ENCODE results near the gene PKD1L1.

DNA sequence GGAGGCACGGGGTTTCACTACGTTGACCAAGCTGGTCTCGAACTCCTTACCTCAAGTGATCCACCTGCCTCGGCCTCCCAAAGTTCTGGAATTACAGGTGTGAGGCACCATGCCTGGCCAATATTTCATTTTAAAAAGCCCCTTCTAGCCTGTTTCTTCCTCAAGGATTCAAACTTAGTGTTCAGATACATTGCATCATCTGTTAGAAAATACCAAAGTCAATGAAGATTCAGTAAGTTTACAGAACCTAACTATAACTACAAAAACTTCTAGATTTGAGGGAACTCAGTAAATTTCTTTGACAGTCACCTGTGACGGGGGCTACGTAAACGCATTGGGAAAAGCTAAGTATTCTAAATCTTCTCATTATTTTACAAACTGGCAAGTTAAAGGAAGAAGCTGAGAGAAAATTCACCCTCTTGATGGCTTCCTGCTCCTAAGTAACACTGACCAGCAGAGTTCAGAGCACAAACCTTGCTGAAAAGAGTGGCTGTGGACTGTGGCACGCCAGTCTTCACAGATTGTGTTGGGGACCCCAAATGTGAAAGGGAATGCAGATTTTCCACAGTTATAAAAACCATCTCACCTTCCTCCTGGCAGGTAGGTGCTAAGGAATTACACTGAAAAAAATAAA is 162.2 kb downstream of the PKD1L1 start:
- TF ChIP-seq POLR2A (IDR thresholded peaks at IDR 0.05), result no peak
- TF ChIP-seq, protein P1, sequence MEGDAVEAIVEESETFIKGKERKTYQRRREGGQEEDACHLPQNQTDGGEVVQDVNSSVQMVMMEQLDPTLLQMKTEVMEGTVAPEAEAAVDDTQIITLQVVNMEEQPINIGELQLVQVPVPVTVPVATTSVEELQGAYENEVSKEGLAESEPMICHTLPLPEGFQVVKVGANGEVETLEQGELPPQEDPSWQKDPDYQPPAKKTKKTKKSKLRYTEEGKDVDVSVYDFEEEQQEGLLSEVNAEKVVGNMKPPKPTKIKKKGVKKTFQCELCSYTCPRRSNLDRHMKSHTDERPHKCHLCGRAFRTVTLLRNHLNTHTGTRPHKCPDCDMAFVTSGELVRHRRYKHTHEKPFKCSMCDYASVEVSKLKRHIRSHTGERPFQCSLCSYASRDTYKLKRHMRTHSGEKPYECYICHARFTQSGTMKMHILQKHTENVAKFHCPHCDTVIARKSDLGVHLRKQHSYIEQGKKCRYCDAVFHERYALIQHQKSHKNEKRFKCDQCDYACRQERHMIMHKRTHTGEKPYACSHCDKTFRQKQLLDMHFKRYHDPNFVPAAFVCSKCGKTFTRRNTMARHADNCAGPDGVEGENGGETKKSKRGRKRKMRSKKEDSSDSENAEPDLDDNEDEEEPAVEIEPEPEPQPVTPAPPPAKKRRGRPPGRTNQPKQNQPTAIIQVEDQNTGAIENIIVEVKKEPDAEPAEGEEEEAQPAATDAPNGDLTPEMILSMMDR (IDR thresholded peaks at IDR 0.05), result no peak
